Gastrocnemius medialis (tissue), 4 donors: Measurements from ENCODE around the gene MRC1. TPM values are rescaled to one million over a fixed set of nuclear protein-coding genes. Genes with fewer than 3 reads are reported as not detected.

Experiments
- ATAC-seq, 2 donors: fragments of 150-250 bp; one replicate each; pipeline ENCODE4 v1.9.1; 2016
- DNase-seq, 2 donors: peaks; one replicate each; pipeline ENCODE4 v3.0.0-alpha.2; 2019
- H3K27ac ChIP-seq, 4 donors: fragments of 200-600 bp; sonication (generic); 1 replicate in 1 of 4; 2 replicates in 3 of 4; pipeline ENCODE4 v1.5.1; 2016 to 2018; ENCODE audit warnings: mild to moderate bottlenecking in 2 of 4, moderate library complexity in 1 of 4
- H3K27me3 ChIP-seq, 3 donors: fragments of 200-600 bp; sonication (generic) in 2 of 3; 1 replicate in 1 of 3; 2 replicates in 2 of 3; pipeline versions ENCODE4 v1.5.1 to v1.6.0; 2016 to 2019; ENCODE audit warnings: mild to moderate bottlenecking in 1 of 3, moderate library complexity in 1 of 3
- H3K36me3 ChIP-seq, 2 donors: fragments of 200-600 bp; sonication (generic) in 1 of 2; one replicate each; pipeline ENCODE4 v1.5.1; 2017 to 2018
- H3K4me1 ChIP-seq, 2 donors: fragments of 200-600 bp; sonication (generic) in 1 of 2; one replicate each; pipeline ENCODE4 v1.5.1; 2016 to 2017; ENCODE audit warnings: mild to moderate bottlenecking in 2 of 2
- H3K4me3 ChIP-seq, 4 donors: fragments of 200-600 bp; sonication (generic) in 3 of 4; 1 replicate in 1 of 4; 2 replicates in 3 of 4; pipeline ENCODE4 v1.5.1; 2016 to 2019; ENCODE audit warnings: mild to moderate bottlenecking in 2 of 4
- H3K9me3 ChIP-seq, 3 donors: fragments of 200-600 bp; sonication (generic) in 2 of 3; 1 replicate in 1 of 3; 2 replicates in 2 of 3; pipeline ENCODE4 v1.5.1; 2016 to 2019
- CTCF ChIP-seq, 5 experiments: fragments of 450-650 bp in 3 of 5; fragments of 200-600 bp in 2 of 5; sonication (generic) in 2 of 5; IDR thresholded peaks in 4 of 5; conservative IDR thresholded peaks in 1 of 5; 1 replicate in 4 of 5; 2 replicates in 1 of 5; pipeline ENCODE4 v1.5.1; 2016 to 2019; ENCODE audit warnings: antibody characterized with exemption in 5 of 5, mild to moderate bottlenecking in 3 of 5, moderate library complexity in 3 of 5
- POLR2A ChIP-seq, 2 donors: fragments of 450-650 bp; IDR thresholded peaks; one replicate each; pipeline ENCODE4 v1.6.1; 2017; ENCODE audit warnings: antibody characterized with exemption in 2 of 2, mild to moderate bottlenecking in 2 of 2, moderate library complexity in 2 of 2
- in situ Hi-C, 4 donors: fragments of 200-750 bp; cut with MboI; loops; one replicate each; pipeline versions ENCODE4 v1.15.0 to v1.8.0; 2017; ENCODE audit warnings: low sequenced_read_pairs in 4 of 4
- intact Hi-C: fragments of 100-400 bp; cut with DNase I; formaldehyde crosslinking; loops from one replicate; pipeline ENCODE4 v1.15.1; 2023; ENCODE audit warnings: low total_unique reads
- total RNA-seq, 4 donors: library from RNA; depleted of rRNA; stranded (reverse); fragments of >200 nt; gene quantifications; one replicate each; pipeline versions ENCODE4 v1.1.0 to v1.2.3, GENCODE V29; 2016

The MRC1 gene
- total RNA-seq, 4 donors from 2014 or later = 5.3 to 13.6 (median 9.3) TPM

DNA sequence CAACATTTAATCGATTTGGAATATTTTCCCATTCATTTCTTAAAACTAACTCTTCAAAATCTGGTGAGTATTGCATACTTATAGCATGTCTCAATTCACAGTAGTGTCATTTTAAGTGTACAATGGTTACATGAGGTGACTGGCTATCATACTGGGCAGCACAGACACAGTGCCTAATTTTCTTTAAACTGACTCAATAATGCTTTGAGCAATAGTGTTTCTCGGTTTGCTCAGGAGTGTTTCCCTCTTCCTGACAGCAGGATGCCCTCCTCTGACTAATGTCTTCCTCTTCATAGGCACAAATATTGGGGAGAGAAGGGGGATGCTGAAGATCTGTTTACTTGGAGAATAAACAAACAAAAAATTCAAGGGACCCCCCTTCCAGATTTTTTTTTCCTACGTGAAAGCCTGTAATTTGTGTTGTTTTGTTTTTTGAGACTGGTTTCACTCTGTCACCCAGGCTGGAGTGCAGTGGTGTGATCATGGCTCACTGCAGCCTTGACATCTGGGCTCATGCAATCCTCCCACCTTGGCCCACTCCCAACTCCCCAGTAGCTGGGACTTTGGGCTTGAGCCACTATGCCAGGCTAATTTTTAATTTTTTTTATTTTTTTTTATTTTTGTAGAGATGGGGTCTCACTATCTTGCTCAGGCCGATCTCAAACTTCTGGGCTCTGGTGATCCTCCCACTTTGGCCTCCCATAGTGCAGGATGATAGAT lies 2.2 kb downstream of the MRC1 start:
- ATAC-seq (no peak), DNase-seq (no peak)
- Histone ChIP-seq H3K27me3 (no peaks in the 10 kb centered on the region), H3K4me1 (no peaks in the 10 kb centered on the region), H3K4me3 (peak overlapping the region in 1 of 4 donors; percentile 26), H3K36me3 (no peaks in the 10 kb centered on the region), H3K27ac (no peak overlapping the region), H3K9me3 (no peaks in the 10 kb centered on the region)
- no peak for TF ChIP-seq POLR2A (IDR thresholded peaks at IDR 0.05)
- TF ChIP-seq CTCF (IDR thresholded peaks at IDR 0.05 in 4 of 5, conservative IDR thresholded peaks at IDR 0.05 in 1 of 5) = no peak
- in situ Hi-C loops (no loop called here), intact Hi-C loops (no loop called here)

GRCh38 chr10:17814973-17815372 lies 5.8 kb downstream of the MRC1 start:
- H3K27ac ChIP-seq = no peak overlapping the region
- no peak for DNase-seq
- no peaks in the 10 kb centered on the region for H3K36me3 ChIP-seq
- TF ChIP-seq CTCF (IDR thresholded peaks at IDR 0.05 in 4 of 5, conservative IDR thresholded peaks at IDR 0.05 in 1 of 5) (no peak), POLR2A (IDR thresholded peaks at IDR 0.05) (no peak)
- no peak overlapping the region for H3K4me3 ChIP-seq
- no peak for ATAC-seq
- no peaks in the 10 kb centered on the region for H3K9me3 ChIP-seq
- in situ Hi-C loops (no loop called here), intact Hi-C loops (no loop called here)
- H3K4me1 ChIP-seq = no peaks in the 10 kb centered on the region
- H3K27me3 ChIP-seq = no peaks in the 10 kb centered on the region

DNA sequence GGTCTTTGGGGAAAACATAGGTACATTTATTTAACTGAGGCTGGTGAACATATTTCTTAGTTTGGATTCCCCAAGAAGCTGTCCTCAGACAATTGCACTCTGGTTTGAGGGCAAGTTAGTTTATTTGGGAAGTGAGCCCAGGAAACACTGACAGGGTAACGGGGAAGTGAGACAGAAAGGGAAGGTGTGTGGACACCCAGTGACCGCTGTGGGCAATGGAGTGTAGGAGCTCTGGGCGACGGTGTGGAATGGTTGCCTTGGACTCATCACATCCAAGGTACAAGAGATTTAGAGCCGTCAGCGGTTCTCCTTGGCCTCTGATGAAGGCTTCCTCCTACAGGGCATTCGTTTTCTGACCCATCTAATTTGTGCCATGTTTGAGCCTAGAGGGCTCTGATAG lies 7.1 kb downstream of the MRC1 start:
- H3K27ac ChIP-seq = no peak overlapping the region
- no peaks in the 10 kb centered on the region for H3K9me3 ChIP-seq
- intact Hi-C loops (no loop called here), in situ Hi-C loops (no loop called here)
- TF ChIP-seq POLR2A (IDR thresholded peaks at IDR 0.05) (no peak), CTCF (IDR thresholded peaks at IDR 0.05 in 4 of 5, conservative IDR thresholded peaks at IDR 0.05 in 1 of 5) (no peak)
- no peaks in the 10 kb centered on the region for H3K36me3 ChIP-seq
- no peaks in the 10 kb centered on the region for H3K4me1 ChIP-seq
- H3K4me3 ChIP-seq = no peak overlapping the region
- no peak for DNase-seq
- ATAC-seq = no peak
- H3K27me3 ChIP-seq = no peaks in the 10 kb centered on the region

DNA sequence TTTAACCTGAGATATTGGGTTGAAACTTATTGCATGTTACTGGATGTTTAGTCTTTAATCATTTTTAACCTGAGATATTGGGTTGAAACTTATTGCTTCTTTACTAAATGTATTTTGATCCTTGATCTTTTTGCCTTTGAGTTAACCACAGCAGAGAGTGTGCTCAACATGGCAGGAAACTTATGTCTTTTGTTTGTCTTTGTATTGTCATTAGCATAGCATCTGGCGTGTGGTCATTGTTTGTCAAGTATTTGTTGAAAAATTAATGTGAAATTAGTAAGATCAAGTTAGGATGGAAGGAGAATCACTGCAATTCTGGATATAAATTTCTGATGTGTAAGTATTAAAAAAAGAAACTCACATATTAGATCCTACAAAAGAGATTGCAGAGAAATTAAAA lies 8.2 kb downstream of the MRC1 start:
- in situ Hi-C loops (no loop called here), intact Hi-C loops (no loop called here)
- Histone ChIP-seq H3K27ac (no peak overlapping the region), H3K4me3 (no peak overlapping the region), H3K9me3 (no peaks in the 10 kb centered on the region), H3K27me3 (no peaks in the 10 kb centered on the region), H3K36me3 (no peaks in the 10 kb centered on the region), H3K4me1 (no peaks in the 10 kb centered on the region)
- no peak for TF ChIP-seq CTCF (IDR thresholded peaks at IDR 0.05 in 4 of 5, conservative IDR thresholded peaks at IDR 0.05 in 1 of 5)
- no peak for TF ChIP-seq POLR2A (IDR thresholded peaks at IDR 0.05)
- ATAC-seq (no peak), DNase-seq (no peak)

DNA sequence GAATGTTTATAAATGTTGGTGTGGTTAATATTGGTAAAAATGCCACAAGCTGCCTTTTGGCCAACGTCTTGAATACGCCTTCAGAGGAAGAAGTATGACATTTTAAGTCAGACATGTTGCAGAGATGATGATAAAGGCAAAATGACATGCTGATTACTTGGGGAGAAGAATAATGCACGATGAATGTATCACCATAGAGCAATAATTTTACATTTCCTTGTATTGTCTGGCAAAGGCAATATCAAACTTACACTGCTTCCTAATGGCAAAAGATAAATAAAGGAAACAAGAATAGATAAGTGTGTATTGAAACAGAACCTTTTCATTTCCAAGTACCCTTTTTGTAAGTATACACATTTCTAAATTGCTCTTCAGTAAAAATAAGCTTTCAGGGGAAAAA lies 8.6 kb downstream of the MRC1 start:
- Histone ChIP-seq H3K36me3 (no peaks in the 10 kb centered on the region), H3K9me3 (no peaks in the 10 kb centered on the region), H3K4me3 (no peak overlapping the region), H3K27me3 (no peaks in the 10 kb centered on the region), H3K27ac (no peak overlapping the region), H3K4me1 (no peaks in the 10 kb centered on the region)
- TF ChIP-seq CTCF (IDR thresholded peaks at IDR 0.05 in 4 of 5, conservative IDR thresholded peaks at IDR 0.05 in 1 of 5) (no peak), POLR2A (IDR thresholded peaks at IDR 0.05) (no peak)
- in situ Hi-C loops (no loop called here), intact Hi-C loops (no loop called here)
- ATAC-seq (no peak), DNase-seq (no peak)
